ENCODE measurements around the gene SSRP1.

SSRP1 gene

DNA sequence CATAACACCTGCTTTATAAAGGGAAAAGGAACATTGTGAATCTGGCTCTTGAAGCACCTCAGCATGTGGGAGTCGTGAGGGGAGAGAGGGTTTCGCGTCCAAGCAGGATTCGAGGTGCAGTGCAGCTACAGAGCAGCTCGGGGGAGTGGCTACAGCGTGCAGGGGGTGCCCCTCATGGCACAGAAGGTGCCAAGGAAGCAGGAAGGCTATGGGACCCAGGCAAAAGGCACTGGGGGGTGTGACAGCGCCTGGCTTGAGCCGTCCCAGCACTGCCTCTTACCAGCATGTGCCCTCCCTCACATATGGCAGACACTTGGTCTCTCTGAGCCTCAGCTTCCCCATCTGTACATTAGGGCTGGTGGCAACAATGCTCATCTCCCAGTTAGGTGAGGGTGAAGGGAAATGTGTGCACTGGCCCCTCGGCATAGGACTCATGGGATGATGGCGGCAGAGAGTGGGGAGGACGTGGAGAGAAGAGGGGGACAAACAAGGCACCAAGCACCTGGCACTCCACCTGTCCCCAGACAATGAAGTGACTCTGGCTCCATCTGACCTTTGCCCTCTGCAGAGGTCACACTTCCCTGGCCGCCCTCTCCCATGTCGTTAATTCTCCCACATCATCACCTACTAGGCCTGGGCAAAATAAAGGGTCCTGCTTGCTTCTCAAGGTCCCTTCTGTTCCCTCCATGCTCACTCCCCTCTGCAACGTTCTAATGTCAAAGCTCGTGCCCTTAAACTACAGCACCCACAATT is 21.3 kb downstream of the SSRP1 start:
- no peak for DNase-seq (ENCODE audit: low read depth in 3 of 3)

DNA sequence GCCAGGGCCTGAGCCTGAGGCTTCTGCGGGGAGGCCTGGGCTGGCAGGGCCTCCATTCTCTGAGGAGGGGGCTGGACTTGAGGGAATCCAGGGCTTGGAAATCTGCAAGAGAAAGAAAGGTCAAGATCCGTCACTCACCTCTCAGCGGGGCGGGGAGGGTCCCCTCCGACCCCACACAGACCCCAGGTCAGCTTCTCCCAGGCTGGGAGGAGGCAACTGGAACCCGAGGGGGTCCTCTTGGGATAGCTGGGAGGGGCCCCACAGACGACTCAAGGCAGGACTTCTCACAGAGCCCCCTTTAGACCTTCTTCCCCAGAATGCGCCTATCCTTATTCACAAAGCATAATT is 21.9 kb downstream of the SSRP1 start:
- no peak for DNase-seq (ENCODE audit: low read depth in 3 of 3)

DNA sequence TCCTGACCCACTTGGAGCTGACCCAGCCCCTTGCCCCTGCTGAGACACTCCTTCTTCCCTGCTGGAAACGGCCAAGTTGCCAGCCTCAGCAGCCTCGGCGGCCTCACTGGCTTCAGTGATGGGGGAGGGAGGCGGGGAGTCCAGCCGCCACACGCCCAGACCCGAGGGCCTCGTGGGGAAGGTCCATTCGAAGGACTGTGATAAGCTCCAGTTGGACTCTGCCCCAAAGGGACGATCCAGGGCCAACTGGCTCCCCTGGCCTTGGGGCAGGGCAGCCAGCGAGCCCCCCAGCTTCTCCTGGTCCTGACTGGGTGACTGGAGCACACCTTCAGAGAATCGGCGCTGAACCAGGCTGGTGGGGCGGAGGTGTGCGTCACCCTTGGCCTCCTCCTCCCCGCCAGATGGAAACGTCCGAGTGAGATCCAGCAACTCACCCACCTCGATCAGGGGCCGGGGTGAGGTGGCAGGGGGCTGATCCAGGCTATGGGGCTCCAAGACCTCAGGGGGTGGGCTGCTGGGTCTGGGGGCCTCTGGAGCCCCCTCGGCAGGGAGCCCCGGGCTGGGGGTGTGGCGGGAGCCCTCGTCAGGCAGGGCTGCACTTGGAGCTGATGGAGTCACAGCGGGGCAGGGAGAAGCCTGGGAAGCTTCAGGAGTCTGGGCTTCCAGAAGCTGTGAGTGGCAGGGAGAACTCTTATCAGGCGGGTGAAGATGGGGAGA is 22.5 kb downstream of the SSRP1 start:
- DNase-seq (ENCODE audit: low read depth in 3 of 3): no peak

DNA sequence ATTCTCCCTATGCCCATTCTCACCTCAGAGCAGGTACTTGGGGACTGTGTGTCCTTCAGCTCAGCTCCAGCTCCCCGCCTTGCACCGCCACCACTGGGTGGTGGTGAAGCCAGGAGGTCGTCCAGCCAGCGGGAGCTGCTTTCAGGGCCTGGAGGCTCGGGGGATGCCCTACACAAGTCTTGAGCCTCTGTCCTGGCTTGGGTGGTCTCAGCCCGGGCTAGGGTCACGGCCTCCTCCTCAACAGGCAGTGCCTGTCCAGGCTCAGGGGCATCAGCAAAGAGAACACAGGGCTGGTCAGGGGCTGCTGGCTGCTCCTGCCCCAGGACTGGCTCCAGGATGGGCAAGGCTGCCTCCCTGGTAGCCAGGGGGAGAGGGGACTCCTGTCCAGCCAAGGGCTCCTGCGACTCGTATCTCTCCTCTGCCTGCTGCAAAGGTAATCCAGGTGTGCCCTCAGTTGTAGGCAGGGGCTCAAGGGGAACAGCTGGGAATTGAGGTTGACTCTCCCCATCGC is 23.1 kb downstream of the SSRP1 start:
- no peak for DNase-seq (ENCODE audit: low read depth in 3 of 3)

DNA sequence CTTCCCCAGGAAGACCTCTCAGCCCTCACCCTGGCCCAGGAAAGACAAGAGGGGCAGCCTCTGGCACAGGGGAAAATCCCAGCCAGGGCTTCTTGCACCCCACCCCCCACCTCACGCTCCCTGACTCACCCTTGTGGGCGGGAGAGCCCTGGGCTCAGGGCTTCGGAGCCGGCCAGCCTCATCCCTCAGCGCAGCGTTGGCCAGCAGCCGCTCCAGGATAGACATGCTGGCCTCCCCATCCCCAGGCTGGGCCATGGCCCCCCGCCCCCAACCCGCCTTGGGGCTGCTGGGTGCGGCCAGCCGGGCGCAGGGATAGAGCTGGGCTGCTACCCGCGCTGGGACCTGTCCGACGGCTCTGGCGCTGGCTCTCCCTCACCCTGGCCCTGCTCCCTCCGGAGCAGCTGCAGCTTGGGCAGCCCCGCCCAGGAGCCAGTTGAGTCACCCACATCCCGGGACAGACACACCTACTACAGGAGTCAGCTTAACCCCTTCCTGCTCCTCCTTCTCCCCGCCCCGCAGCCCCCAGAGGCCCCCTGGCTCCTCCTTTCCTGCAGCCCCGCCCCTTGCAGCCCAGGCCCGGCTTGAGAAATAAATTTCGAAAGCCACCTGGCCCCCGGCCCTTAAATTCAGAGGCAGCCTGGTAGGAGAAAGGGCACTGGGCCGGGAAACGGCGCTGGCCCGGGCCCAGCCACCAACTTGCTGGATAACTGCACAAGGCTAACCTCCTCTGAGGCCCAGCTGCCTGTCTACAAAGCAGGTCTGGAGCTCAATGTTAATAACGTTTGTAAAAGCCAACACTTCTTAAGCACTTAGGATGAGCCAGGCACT is 24.4 kb downstream of the SSRP1 start:
- DNase-seq (ENCODE audit: low read depth in 3 of 3): peak; percentile 35 to 65 (median 63)

DNA sequence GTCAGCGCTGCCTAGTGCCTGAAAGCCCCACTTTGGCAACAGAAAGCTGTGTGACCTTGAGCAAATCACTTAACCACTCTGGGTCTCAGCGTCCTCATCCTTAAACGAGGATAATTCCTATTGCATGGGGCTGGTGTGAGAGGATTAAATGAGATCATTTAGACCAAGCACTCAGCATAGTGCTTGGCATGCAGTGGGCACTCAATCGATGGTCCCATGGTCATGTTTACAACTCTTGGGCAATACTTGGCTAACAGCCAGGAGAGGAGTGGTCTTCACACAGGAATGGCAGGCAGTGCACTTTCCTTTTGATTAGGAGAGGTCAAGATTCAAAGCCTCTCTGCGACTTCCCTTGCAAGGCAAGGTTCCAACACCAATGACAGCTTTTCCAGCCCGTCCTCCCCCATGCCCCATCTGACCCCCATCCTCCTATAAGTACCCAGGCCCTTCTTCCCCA is 25.0 kb downstream of the SSRP1 start:
- DNase-seq (ENCODE audit: low read depth in 3 of 3): no peak

DNA sequence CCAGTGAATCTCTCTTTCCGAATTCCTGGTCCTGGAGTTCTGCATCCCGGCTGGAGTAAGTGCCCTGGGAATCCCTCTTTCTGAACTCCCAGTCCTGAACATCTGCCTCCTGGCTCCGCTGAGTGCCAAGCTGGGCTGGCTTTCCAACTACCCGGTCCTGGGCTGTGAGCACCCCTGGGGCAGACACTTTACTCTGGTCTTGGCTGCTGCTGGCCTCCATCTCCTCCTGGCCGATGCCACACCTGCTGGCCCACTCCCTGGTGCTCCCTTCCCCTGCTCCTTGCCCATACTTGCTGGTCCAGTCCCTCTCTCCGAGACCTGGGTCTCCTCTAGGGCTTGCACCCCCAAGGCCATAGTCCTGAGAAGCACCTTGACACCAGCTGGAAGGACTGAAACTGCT is 25.6 kb downstream of the SSRP1 start:
- DNase-seq (ENCODE audit: low read depth in 3 of 3): no peak

DNA sequence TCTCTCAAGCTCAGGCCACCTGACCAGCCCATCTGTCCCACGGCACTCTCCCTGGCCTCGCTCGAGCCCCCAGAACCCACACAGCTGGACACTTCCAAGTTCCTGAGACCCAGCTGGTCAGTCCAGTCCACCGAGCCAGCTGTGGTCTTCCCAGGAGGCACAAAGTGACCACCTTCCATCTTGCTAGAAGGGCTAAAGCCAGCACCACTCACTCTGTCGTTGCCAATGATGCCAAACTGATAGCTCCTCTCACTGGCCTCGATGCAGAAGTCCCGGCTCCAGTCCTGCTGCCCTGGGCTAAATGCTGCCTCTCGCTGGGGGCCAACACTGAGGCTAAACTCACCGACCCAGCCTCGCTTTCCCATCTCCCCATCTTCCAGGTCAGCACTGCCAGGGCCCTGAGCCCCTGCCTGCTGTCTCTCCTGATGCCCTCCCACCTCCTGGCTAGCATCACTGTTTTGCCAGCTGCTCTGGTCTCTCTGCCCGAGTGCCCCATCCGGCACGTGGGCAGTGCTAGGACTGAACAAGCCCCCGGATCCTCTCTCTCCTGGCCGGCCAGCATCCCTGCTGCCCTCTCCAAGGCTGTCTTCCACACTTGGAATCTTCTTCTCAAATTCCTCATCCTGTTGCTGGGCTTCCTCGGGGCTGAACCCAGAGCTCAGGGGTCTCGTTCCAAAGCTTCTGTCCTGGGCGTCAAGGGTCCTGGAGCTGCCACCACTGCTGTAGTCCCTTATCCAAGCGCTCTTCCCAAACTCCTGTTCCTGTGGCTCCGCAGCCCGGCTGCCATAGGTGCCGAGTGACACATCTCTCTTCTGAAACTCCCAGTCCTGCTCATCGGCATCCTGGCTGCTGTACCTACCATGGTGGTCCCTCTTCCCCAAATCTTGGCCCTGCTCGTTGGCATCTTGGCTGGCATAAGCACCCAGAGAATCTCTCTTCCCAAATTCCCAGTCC is 26.3 kb downstream of the SSRP1 start:
- DNase-seq (ENCODE audit: low read depth in 3 of 3): no peak

DNA sequence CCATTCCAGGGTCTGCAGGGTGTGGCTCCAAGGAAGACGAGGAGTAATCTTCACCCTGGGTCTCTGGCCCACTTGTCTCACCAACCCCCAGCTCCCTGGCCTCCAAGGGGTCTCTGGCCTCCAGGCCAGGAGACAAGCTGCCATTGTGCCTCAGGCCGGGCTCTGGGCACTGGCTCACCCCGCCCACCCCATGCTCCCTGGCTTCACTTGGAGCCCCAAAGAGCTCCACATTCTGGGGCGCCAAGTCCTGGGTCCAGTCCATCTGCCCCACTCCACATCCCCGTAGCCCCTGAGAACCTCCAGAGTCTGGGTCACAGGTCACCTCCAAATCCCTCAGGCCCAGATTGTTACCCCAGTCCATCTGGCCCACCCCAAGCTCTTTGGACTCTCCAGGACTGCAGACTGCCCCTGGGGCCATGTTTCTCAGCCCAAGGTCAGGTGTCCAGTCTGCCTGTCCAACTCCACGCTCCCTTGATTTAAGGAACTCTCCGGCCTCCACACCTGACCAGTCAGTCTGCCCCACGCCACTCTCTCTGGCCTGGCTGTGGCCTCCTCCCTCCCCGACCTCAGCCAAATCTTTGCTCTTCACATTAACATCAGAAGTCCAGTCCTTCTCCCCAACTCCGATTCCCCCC is 27.1 kb downstream of the SSRP1 start:
- DNase-seq (ENCODE audit: low read depth in 3 of 3): no peak

DNA sequence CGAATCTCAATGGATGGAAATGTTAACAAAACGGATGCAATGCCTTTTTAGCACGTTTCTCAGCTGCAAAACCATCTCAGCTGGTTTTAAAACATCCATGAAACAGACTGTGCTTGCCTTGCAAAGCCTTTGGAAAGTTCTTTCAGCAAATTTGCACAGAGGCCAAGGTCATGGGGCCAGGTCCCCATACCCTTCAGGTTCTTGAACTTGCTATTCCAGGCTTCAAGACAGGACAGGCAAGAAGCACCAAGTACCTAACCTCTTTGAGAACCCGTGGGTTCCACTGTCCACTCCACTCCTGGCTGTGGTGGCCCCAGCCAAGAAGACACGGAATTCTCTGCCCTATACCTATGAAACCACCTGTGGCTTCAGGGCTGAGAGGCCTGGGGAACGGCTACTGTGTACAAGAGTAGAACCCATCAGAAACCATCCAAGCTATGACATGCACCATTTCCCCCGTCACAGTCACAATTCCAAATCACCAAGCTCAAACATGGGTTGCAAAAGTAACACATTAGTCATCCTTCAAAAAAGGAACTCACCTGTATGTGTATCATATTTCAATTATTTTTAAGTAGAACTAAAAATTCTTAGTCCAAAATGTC is 27.9 kb downstream of the SSRP1 start:
- DNase-seq (ENCODE audit: low read depth in 3 of 3): no peak

DNA sequence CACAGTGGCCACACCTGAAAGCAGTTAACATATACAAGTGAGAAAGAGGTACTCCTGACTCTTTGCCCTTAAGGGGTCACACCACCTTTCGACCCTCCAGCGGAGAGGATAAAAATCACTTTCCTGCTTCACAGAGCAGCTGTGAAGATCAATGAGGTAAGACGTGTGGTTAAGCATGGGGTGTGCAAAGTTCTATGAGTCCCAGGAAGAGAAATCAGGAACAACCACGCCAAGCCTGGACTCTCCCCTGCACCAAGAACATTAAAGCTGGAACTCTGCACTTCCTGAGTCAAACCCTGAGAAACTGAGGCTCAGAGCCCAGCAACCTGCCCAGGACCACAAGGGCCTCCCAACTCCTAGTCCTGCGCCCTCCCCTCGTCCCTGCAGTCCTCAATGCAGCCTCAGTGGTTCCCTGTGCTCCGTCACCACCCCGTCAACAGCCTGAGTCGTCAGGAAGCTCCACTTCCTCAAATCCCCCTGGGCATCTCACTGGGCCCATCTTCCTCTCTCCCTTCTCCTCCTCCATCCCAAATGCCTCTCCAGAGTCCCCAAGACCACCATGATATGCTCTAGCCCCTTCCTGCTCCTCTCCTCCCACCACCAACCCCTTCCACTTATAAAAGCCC is 28.6 kb downstream of the SSRP1 start:
- DNase-seq (ENCODE audit: low read depth in 3 of 3): no peak

DNA sequence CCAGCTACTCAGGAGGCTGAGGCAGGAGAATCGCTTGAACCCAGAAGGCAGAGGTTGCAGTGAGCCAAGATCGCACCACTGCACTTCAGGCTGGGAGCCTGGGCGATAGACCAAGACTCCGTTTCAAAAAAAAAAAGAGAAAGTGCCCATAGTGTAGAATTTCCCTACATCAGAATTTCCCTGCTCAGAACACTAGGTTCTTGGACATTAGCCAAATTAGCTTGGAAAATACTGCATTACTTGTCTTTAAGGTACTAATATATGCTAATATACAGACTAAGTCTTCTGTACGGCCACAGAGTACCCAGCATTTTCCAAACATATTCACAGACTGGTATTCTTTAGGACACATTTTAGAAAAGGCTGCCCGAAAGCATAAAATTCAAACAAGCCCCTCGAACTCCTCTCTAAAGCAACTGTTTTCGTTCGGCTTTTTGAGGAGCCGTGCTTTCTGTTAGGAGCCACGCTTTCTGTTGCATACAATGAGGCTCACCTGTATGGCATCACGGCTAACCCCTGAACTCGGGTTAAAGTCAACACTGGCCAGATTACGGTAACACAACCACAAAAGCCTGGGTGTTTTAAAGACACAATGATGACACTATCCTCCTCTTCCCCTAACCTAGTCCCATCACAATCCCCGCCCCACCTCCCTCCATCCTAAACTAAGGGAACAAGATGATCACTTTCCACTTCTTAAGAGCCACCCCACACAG is 29.4 kb downstream of the SSRP1 start:
- DNase-seq (ENCODE audit: low read depth in 3 of 3): no peak

DNA sequence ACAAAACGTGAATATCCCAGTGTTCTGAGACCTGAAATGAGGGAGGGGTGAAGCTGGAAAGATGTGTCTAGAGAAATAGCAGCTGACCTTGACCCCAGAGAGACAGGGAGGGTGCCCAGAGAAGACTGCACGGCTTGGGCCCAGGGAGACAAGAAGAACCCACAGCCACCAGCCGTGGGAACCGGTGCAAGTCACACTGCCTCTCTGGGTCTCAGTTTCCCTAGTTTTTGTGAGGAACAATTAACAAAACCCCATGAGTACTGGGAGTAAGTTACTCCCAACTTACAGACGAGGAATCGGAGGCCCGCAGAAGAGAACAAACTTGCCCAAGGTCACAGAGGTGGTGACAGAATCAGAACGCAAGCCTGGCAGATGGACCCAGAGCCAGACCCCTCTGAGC is 30.2 kb downstream of the SSRP1 start:
- DNase-seq (ENCODE audit: low read depth in 3 of 3): no peak

DNA sequence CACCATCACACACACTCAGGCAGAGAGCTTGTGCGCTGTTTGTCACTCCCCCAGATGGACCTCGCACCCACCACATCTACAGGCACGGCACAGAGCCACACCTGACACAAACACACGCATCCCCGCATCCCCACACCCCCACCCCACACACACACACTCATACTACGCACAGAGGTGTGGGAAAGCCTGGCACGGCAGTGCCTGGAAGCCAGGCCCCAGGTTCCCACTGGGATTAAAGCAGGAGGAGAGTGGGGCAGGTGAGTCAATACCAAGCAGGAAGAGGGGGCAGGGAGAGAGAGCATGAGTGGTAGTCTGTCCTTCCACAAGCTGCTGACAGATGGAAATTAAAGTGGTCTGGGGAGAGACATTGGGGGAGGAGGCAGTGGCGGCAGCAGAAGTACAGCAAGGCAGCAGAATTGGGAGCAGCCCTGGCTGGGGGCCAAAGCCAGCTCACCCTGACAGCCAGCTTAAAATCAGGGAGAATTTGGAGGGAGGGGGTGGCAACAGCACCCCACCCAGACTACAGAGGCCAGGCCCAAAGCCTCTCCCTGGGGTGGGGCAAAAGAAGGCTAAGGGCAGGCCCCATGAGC is 31.6 kb downstream of the SSRP1 start:
- DNase-seq (ENCODE audit: low read depth in 3 of 3): no peak

DNA sequence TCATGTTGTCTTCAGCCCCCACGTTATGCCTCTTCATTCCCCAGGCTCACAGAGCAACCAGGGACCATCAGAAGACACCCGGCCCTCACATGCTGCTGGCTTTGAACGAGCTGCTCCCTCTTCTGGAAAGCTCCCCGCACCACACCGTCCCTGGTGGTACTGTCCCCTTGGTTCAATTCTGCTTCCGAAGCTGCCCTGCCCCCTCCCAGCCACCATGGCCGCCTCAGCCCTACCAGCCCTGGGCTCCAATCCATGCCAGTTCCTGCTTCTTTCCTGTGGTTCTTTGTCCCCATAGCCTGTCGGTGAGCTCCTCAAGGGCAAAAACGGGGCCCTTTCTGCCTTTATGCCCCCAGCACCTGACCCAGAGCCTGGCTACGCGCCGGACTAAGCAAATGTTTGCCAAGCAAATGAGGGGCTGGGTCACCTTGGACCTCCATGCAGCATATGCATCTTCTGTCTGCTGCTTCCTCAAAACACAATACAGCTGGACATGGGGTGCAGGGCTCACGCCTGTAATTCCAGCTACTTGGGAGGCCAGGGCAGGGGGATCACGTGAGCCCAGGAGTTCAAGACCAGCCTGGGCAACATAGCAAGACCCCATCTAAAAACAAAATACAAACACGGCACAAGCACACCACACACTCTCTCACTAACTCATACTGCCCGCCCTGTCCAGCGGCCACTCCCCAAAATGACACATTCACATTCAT is 32.3 kb downstream of the SSRP1 start:
- DNase-seq (ENCODE audit: low read depth in 3 of 3): no peak

DNA sequence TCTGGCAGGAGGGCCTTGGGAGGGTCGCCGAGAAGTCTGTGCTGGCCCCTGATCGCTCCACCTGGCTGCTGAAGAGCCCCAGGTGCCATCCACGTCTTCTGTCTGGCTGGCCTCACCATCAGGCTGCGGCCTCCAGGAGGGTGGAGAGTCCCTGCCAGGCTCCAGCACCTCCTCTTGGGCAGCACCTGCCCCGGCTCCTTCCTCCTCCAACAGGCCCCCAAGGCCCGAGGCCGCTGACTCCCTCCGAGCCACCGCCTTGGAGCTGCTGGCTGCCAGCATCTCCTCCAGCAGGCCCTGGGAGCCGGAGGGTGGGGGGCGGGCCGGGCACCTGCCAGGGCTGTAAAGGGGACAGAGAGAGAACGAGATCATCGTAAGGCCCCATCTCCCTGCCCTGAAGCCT is 33.2 kb downstream of the SSRP1 start:
- no peak for DNase-seq (ENCODE audit: low read depth in 3 of 3)

DNA sequence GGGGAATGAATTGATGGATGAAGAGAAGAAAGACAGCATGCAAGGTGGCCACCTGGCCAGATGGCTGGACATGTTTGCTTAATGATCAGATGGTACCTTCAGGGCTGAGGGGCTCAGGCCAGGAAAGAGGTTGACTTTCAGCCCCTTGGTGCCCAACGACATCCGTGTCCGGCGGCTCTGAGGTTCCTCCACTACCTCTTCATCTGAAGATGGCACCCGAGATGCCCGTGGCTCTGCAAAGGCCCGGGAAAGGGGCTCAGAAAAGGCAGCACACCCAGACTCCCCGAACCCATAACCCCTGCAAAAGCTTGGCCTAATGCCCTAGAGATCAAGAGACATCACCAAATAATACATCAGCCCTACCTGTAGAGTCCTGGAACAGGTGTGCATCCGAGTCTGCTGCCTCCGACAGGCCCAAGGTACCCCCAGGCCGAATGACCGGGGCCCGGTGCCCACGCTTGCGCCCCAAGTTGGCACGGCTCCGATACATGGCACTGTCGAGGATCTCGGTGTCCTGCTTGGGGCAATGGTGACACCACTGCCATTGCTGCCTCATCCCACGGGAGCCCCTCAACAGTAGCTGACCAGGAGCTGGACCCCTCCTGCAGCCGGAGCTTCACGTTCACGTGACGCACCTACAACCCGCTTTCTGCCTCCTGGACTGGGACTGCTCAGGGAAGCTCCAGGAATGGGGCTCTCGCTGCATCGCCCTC is 33.8 kb downstream of the SSRP1 start:
- no peak for DNase-seq (ENCODE audit: low read depth in 3 of 3)

DNA sequence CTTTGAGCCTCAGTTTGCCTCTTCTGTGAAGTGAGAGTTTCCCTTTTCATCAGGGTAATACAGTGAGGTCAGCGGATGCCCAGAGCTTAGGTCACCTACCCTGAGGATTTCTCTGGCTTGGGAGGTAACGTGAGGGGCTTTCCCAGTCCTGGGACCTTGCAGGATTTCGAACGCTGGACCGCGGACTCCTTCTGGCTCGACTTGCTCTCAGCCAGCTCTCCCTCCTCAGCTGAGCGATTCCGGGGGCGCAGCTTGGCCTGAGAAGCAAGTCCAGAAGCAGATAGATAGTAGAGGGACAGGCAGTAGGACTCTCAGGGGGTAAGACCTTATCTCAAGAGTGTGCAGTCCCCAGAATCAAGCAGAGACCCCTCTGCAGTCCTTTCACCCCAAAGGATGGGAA is 34.9 kb downstream of the SSRP1 start:
- DNase-seq (ENCODE audit: low read depth in 3 of 3): no peak
